Measurements from ENCODE around the gene SESN2.

The SESN2 gene, protein sequence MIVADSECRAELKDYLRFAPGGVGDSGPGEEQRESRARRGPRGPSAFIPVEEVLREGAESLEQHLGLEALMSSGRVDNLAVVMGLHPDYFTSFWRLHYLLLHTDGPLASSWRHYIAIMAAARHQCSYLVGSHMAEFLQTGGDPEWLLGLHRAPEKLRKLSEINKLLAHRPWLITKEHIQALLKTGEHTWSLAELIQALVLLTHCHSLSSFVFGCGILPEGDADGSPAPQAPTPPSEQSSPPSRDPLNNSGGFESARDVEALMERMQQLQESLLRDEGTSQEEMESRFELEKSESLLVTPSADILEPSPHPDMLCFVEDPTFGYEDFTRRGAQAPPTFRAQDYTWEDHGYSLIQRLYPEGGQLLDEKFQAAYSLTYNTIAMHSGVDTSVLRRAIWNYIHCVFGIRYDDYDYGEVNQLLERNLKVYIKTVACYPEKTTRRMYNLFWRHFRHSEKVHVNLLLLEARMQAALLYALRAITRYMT

DNA sequence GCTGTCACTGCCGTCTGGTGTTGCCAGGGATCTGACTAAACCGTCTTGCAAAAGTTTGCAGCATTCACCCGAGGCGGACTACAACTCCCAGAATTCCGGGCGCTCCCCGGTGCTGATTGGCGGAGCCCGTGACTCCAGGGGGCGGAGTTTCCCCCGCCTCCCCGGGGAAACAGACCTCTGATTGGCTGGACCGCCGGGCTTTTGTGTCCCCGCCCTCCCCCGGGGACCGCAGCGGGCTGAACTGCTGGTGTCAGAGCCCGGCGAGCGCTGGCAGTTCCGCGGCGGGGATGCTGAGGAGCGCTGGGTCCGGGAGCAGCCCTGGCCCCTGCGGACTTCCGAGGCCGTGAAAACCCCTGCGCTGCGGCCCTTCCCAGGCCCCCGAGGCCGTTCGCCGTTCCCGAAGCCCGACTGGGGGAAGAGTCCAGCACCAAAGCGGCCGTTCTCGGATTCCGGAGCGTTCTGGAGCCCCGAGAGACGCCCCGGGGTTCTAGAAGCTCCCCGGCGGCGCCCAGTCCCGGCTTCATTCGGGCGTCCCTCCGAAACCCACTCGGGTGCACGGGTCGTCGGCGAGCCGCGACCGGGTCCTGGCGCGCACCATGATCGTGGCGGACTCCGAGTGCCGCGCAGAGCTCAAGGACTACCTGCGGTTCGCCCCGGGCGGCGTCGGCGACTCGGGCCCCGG is at the start of gene SESN2:
Gene SESN2 (plus strand): TSS at position 267 of the 682 bp plus-strand sequence. CDS start 330 bp downstream, at position 597.
- peak; percentile 100 for DNase-seq

DNA sequence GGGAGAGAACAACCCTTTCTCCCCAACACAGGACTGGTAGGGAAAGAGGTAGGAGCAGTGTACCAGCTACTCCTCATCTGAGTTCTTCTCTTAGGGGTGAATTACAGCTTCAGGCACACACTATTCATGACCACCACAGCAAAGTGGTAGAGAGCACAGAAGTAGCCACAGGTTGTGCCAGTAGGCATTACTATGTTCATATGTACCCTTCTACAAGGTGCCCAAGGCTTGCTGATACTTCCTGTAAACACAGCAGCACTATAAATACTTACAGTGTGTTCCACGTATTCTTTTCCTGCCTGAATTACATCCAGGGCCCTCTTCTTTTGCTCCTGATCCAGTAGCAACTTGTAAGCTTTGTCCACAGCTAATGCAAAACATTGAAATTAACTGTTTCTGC is 49.6 kb upstream of the SESN2 start:
- no peak for DNase-seq

GRCh38 chr1:28213315-28213714 is 46.0 kb upstream of the SESN2 start:
- no peak for DNase-seq

DNA sequence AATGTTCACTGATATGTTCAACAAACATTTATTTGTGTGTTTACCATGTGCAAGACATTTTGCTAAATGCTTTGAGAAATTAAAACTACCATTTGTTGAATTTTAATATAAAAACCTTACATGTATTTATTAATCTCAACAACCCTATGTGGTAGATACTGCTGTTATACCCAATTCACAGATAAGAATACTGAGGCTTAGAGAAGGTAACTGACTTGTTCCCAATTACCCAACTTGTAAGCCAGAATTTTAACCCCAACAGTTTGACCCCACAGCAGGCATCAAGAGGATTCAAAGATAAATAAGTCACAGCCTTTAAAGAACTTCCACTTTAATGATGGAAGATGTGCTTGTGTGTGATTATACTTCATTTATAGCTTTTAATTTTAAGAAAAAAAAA is 30.2 kb upstream of the SESN2 start:
- DNase-seq, result no peak

- DNase-seq, result no peak
Observed at GRCh38 chr1:28229996-28230395, 29.3 kb upstream of the SESN2 start.

GRCh38 chr1:28232558-28233263 is 26.6 kb upstream of the SESN2 start, which contains the start of gene DNAJC8:
TSS of gene DNAJC8 (minus strand) at chr1:28233029. CDS start at chr1:28232998, 31 bp downstream.
- DNase-seq, result peak; percentile 95

DNA sequence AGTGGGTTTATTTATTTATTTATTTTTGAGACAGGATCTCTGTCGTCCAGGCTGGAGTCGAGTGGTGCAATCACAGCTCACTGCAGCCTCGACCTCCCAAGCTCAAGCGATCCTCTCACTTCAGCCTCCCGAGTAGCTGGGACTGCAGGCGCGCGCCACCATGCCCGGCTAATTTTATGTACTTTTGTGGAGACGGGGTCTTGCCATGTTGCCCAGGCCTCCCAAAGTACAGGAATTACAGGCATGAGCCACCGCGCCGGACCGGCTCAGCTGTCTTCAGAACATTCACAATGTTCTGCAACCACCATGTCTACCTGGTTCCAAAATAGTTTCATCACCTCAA is 26.1 kb upstream of the SESN2 start:
- DNase-seq, result no peak

DNA sequence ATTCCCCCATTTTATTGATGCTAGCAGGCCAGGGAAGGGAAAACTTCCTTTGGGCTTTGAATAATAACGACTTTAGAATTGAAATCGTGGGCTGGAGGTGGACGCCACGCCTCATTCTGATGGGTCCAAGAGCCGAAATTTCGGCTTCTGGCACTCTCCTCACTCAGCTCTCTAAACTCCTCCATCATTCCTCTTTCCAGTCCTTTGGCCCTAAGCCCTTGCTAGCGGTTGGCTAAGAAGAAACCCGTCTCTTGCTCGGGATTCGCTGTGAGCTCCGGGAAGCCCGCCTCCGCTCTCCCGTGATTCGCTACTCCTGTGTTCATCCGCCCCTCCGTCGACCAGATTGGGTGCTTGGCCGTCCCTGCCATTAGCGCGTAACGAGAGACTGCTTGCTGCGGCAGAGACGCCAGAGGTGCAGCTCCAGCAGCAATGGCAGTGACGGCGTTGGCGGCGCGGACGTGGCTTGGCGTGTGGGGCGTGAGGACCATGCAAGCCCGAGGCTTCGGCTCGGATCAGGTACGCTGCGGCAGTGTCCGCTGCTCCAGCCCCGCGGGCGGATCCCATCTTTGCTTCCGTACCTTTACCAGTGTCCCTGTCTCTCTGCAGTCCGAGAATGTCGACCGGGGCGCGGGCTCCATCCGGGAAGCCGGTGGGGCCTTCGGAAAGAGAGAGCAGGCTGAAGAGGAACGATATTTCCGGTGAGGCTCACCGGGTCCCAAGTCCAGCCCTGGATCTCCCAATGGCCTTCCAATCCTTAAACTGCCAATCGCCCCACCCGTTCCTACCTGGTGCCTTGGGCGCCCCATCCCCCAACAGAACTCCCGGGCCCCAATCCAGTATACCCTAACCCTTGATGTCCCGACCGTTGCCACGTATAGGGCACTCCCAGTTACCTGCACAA is 23.3 kb upstream of the SESN2 start, which contains the start of gene ATP5IF1:
Gene ATP5IF1 (plus strand): TSS at position 370 of the 901 bp plus-strand sequence. CDS start 60 bp downstream, at position 430.
- DNase-seq, result peak; percentile 98

GRCh38 chr1:28236656-28237322 is 22.5 kb upstream of the SESN2 start:
- DNase-seq, result no peak

GRCh38 chr1:28239004-28239403 is 20.3 kb upstream of the SESN2 start:
- no peak for DNase-seq

DNA sequence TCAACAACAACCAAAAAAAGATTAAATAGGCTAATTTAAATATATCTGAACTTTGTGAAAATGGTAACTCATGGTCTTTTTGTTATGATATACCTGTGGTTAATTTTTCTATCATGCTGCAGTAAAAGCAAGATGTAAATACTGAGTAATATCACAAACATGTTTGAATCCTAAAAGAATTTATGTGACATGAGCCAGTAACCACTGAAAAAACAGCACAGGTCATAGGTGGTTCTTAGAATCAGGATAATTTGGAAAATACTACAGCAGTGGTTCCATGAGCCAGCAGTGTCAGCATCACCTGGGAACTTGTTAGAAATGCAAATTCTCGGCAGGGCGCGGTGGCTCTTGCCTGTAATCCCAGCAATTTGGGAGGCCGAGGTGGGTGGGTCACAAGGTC is 19.3 kb upstream of the SESN2 start:
- no peak for DNase-seq

GRCh38 chr1:28241638-28242241 is 17.6 kb upstream of the SESN2 start:
- no peak for DNase-seq

DNA sequence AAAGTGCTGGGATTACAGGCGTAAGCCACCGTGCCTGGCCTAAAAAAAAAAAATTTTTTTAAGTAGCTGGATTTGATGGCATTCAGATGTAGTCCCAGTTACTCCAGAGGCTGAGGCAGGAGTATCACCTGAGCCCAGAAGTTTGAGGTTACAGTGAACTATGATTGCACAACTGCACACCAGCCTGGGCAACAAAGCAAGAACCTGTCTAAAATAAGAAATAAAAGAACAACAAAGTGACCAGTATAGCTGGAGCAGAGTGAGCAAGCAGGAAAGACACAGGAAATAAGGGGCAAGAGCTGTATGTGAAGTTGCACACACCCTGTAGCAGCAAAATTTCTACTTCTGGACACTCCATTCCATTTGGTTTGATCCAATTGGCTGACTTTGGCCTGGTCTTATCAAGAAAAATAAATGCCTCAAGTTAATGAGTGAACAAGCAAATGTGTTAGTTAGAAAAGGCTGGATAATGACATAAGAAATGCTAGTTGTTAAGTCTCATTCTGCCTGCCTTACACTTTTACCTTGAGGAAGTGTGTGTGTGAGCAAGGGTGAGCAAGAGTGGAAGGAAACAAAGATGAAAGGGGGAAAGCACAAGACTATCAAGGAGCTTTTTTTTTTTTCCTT is 15.5 kb upstream of the SESN2 start:
- DNase-seq, result no peak

- no peak for DNase-seq
Observed at GRCh38 chr1:28244549-28245251, 14.6 kb upstream of the SESN2 start.

- DNase-seq, result peak; percentile 85
Observed at GRCh38 chr1:28246427-28246832, 12.9 kb upstream of the SESN2 start.

GRCh38 chr1:28247612-28248272 is 11.6 kb upstream of the SESN2 start:
- no peak for DNase-seq

GRCh38 chr1:28248273-28249012 is 10.9 kb upstream of the SESN2 start:
- DNase-seq, result peak; percentile 89

DNA sequence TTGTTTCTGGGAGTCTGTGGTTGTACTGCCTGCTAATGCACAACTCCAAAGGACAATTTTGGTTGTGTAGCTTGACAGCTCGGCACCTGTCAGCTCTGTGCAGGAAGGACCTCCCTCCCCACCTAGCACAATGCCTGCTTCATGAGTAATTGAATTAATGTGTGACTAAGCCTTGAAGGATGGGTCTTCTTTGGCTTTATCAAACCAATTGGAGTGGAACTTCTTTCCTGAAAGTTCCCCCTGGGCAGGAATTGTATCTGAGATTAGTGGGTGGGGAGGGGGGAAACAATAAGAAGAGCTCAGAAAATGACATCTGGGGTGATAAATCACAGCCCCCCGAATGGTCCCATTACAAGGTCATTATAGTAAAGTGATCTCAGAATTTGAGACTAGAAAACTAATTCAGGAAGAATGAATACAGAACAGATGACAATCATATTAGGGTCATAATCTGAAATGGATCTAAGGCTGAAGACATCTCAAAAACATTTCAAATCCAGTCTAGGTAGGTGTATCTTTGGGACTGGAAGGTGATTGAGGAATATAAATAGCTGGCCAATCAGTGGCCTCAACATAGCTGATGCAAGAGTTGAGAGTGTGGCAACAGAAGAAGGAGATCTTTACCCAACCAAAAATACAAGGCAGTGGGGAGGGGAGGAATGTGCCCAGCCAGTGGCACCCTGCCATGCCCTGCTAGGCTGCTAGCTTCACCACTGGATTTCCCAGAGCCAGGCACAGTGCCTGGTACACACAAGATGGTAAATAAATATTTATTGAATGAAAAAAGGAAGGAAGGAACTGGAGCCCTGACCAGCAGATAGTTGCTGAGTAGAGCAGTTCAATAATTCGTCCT is 10.1 kb upstream of the SESN2 start:
- peak; percentile 67 for DNase-seq

All from activated CD4-positive, alpha-beta T cell treated with anti-CD3 and anti-CD28 coated beads, Interleukin-10, Interleukin-2, amounts not matched to agents 100 ng/mL and 50 ng/mL, durations not matched to agents 16 hours and 8 hours (primary cell).